Measurements from ENCODE around the gene CDK17.

The CDK17 gene

DNA sequence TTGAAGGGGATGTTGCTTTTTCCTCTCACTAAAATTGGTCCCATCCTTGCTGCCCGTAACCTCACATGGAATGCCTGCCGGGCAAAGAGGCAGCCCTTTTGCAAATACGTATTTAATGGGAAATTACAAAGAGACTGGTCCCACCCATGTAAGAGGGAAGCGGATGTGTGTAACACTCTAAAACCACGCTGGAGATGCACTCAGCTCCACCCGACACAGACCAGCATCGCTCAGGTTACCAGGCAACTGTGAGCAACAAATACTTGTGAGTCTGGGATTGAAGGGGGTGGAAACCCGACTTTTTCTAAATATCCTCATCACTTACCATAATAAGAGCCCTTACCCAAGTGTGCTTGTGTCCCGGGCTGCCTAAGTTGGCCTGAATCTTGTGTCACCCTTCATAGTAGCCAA, 158.4 kb downstream of the CDK17 start:
- H3K4me3 ChIP-seq (ENCODE audit: low read depth, low read length): no peak overlapping the region
- DNase-seq (ENCODE audit: low read depth): no peak
- TF ChIP-seq, protein P1, sequence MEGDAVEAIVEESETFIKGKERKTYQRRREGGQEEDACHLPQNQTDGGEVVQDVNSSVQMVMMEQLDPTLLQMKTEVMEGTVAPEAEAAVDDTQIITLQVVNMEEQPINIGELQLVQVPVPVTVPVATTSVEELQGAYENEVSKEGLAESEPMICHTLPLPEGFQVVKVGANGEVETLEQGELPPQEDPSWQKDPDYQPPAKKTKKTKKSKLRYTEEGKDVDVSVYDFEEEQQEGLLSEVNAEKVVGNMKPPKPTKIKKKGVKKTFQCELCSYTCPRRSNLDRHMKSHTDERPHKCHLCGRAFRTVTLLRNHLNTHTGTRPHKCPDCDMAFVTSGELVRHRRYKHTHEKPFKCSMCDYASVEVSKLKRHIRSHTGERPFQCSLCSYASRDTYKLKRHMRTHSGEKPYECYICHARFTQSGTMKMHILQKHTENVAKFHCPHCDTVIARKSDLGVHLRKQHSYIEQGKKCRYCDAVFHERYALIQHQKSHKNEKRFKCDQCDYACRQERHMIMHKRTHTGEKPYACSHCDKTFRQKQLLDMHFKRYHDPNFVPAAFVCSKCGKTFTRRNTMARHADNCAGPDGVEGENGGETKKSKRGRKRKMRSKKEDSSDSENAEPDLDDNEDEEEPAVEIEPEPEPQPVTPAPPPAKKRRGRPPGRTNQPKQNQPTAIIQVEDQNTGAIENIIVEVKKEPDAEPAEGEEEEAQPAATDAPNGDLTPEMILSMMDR (IDR thresholded peaks at IDR 0.05; ENCODE audit: control insufficient read depth, extremely low read depth, insufficient read depth): no peak

DNA sequence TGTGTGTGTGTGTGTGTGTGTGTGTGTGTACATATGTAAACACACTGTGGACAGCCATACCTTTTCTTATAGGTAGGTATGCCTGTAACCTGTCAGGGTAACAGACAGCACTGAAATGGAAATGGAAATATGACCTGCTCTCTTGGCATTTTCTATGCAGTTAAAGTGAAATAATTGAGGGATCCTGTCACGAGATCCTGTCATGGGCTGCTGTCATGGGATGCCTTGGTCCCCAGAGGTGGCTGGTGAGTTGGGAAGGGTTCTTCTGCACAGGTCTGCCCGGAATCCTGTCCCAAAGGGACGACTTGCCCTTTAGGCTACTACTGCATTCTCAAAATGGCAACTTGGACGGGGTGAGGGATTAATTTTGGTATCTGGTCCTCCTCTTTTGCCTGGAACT, 158.8 kb downstream of the CDK17 start:
- no peak overlapping the region for H3K4me3 ChIP-seq (ENCODE audit: low read depth, low read length)
- TF ChIP-seq, protein P1 (IDR thresholded peaks at IDR 0.05; ENCODE audit: control insufficient read depth, extremely low read depth, insufficient read depth): no peak
- DNase-seq (ENCODE audit: low read depth): no peak

DNA sequence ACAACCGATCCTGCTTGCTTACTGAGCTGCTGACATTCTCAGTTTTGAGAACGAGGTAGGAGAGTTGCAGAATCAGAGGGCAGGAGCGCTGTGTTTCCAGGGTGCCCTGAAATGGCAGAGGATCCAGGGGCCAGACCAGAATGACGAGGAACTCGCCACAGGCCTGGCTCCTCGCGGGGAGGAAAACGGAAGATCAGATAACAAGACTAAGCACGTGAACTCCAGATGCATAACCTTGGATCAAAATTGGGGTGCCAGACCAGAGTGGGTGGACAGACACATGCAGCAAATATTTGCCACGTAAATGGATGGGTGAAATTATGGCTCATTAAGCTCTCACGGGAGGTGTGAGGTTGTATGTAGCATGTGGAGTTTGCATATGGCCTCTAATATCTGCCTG, 159.6 kb downstream of the CDK17 start:
- H3K4me3 ChIP-seq (ENCODE audit: low read depth, low read length): no peak overlapping the region
- no peak for DNase-seq (ENCODE audit: low read depth)
- TF ChIP-seq, protein P1 (IDR thresholded peaks at IDR 0.05; ENCODE audit: control insufficient read depth, extremely low read depth, insufficient read depth): no peak

DNA sequence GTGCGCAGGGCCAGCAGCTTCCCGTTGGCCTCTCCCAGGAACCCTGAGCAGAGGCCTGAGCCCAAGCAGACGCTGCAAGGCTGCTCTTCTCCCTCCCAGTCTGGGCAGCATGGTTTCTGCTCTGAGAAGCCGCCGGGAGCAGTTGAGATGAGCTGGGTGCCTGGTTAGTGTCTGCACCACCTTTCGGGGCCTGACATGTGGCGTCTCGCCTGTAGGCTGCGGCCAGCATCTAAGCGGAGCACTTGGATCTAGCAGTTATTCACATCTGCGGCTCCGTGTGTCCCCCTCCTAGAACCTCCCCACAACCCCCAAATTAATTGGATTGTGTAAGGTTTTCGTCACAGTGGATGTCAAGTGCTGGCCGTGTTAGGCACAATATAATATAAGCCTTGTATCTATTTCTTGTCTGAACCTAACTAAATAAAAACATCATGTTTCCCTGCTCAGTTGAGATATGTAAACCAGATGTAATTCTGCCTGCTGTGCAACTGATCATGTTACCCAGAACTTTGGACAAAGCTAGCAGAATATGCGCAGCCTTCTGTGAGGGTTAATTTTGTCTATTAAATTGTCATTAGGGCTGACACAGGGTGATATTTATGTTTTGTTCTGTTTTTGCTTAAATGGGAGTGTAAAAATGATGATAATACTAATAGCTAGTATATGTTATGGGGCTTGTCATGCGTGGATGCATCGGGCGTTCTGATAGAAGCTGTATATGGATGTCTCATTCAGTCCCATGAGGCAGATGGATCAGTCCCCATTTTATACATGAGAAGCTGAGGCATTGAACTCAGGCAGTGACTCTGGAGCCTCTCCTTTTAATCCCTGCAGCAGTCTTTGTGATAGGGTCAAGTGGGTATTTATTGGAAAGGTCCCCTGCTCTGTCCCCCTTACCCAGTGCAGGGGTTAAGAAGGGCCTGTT, 160.3 kb downstream of the CDK17 start:
- TF ChIP-seq, protein P1 (IDR thresholded peaks at IDR 0.05; ENCODE audit: control insufficient read depth, extremely low read depth, insufficient read depth): no peak
- no peak for DNase-seq (ENCODE audit: low read depth)
- H3K4me3 ChIP-seq (ENCODE audit: low read depth, low read length): no peak overlapping the region

DNA sequence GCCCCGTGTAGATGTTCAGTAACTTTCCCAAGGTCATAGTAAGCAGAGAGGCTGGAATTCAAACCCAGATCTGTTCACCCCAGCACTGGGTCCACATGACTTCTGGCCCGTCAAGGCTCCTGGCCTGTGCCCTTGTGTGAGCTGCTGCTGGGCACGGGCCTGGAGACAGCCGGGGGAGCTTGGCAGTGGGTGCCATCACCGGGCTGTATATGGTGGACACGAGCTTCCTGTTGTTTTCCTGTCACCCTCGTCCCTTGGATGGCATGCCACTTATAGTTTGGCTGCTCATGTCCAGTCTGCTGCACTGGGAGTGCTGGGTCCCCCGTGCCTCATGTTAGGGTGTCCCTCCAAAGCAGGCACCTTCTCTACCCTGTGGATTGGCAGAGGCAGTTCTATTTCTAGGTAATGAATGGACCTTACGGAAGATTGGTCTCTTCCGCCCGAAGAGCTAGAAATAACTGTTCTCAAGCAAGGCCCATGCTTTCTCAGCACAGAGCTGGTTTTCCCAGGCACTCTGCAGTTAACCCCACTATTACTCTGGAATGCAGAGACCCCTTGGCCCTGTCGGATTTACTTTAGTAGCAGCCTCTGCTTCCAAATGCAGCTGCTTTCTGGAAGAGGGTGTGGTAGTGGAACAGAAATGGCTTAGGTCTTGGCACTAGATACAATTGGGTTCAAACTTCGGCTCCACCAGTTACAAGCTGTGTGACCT, 161.7 kb downstream of the CDK17 start:
- no peak overlapping the region for H3K4me3 ChIP-seq (ENCODE audit: low read depth, low read length)
- TF ChIP-seq, protein P1 (IDR thresholded peaks at IDR 0.05; ENCODE audit: control insufficient read depth, extremely low read depth, insufficient read depth): no peak

DNA sequence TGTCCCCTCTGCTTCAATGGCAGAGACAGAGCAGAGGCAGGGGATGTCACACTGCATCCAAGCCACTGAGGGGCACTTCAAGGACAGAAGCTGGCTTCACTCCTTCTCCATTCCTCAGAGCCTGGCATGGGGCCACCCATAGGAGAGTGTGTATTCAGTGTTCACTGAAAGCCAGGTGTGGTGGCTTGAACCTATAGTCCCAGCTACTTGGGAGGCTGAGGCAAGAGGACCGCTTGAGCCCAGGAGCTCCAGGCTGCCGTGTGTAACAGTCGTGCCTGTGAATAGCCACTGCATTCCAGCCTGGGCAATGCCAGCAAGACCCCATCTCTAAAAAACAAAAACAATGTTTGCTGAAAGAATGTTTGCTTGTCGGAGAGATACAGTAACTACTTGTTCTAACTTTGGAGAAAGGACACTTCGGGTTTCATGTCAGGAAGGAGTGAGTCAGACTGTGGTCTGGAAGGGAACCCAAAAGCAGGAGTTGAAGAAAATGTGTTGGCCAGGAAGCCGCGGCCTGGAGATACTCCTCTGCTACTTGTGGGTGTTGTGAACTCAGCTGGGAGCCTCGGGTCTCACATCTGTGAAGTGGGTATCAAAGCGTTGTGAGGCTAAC, 162.7 kb downstream of the CDK17 start:
- no peak overlapping the region for H3K4me3 ChIP-seq (ENCODE audit: low read depth, low read length)
- TF ChIP-seq, protein P1 (IDR thresholded peaks at IDR 0.05; ENCODE audit: control insufficient read depth, extremely low read depth, insufficient read depth): no peak
- no peak for DNase-seq (ENCODE audit: low read depth)

More for the DNA sequence above, 161.7 kb downstream of the CDK17 start:
- no peak for DNase-seq (ENCODE audit: low read depth)

Measured in LNCaP clone FGC (cell line).